ENCODE data around the gene CHAF1A. TPM values are rescaled to one million over a fixed set of nuclear protein-coding genes. Genes with fewer than 3 reads are reported as not detected.

The CHAF1A gene
- total RNA-seq, 1 experiment from 2014 or later: 161 TPM

DNA sequence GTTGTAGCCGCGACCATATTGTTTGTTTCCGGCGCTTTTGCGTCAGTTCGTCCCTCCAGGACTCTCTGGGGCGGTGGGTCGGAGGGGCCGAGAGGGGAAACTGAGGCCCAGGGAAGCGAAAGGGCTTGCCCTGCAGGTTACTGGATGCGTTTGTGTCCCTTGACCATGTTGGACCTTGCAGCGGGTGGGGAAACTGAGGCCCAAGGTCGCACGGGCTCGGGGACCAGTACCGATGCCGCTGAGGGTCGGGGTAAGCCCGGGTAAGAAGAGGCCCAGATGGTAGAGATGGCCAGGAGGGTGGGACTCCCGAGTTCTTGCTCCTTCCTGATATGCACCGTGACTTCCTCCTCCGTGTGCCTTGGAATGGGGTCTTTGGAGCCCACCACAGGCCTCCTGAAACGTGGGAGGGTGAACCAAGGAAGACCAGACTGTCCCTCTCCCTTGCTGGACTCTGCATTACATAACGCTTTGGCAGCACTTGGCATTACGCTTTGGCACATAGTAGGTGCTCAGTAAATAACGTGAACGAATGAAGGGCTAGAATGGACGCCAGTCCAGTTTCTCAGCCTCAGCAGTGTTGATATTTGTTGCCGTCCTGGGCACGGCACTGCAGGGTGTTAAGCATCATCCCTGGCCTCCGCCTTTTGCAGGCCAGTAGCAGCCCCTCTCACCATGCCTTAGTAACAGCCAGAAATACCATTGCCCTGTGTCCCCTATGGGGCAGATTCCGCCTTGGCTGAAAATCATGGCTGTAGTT is 743 bp downstream of the CHAF1A start:
- CTCF ChIA-PET: interaction anchor here (1.0 to 1.4 kb wide), 2 partner anchors 12 to 120 kb away, joined by 3 to 11 read pairs; no protein-coding TSS in a partner anchor

More for the DNA sequence above, 743 bp downstream of the CHAF1A start:
- Mint-ChIP-seq H3K4me1 (peaks cover 64% of the 10 kb centered on the region), H3K36me3 (peaks cover 24% of the 10 kb centered on the region), H3K9me3 (no peaks in the 10 kb centered on the region), H3K27me3 (ENCODE audit: low read depth) (no peaks in the 10 kb centered on the region), H3K27ac (peak overlapping the region; percentile 93), H3K4me3 (peak overlapping the region; percentile 96)
- ATAC-seq (no peak), DNase-seq (ENCODE audit: low spot score) (no peak)
- POLR2A ChIA-PET: no interaction called here
- TF ChIP-seq USF2 (CRISPR knock-in tag; IDR thresholded peaks at IDR 0.05): no peak
- no peak for TF ChIP-seq ZNF263 (CRISPR knock-in tag; IDR thresholded peaks at IDR 0.05; ENCODE audit: low read depth)
- TF ChIP-seq STAT6 (CRISPR knock-in tag; conservative IDR thresholded peaks at IDR 0.05; ENCODE audit: low read depth): no peak
- TF ChIP-seq, protein P1, sequence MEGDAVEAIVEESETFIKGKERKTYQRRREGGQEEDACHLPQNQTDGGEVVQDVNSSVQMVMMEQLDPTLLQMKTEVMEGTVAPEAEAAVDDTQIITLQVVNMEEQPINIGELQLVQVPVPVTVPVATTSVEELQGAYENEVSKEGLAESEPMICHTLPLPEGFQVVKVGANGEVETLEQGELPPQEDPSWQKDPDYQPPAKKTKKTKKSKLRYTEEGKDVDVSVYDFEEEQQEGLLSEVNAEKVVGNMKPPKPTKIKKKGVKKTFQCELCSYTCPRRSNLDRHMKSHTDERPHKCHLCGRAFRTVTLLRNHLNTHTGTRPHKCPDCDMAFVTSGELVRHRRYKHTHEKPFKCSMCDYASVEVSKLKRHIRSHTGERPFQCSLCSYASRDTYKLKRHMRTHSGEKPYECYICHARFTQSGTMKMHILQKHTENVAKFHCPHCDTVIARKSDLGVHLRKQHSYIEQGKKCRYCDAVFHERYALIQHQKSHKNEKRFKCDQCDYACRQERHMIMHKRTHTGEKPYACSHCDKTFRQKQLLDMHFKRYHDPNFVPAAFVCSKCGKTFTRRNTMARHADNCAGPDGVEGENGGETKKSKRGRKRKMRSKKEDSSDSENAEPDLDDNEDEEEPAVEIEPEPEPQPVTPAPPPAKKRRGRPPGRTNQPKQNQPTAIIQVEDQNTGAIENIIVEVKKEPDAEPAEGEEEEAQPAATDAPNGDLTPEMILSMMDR (IDR thresholded peaks at IDR 0.05): no peak
- peak; percentile 53; the same call in 1 of the 2 replicates for TF ChIP-seq NFATC4 (CRISPR knock-in tag; IDR thresholded peaks at IDR 0.05)
- TF ChIP-seq, protein P2, sequence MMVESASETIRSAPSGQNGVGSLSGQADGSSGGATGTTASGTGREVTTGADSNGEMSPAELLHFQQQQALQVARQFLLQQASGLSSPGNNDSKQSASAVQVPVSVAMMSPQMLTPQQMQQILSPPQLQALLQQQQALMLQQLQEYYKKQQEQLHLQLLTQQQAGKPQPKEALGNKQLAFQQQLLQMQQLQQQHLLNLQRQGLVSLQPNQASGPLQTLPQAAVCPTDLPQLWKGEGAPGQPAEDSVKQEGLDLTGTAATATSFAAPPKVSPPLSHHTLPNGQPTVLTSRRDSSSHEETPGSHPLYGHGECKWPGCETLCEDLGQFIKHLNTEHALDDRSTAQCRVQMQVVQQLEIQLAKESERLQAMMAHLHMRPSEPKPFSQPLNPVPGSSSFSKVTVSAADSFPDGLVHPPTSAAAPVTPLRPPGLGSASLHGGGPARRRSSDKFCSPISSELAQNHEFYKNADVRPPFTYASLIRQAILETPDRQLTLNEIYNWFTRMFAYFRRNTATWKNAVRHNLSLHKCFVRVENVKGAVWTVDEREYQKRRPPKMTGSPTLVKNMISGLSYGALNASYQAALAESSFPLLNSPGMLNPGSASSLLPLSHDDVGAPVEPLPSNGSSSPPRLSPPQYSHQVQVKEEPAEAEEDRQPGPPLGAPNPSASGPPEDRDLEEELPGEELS (CRISPR knock-in tag; IDR thresholded peaks at IDR 0.05): no peak
- no peak for TF ChIP-seq KAT7 (CRISPR knock-in tag; IDR thresholded peaks at IDR 0.05; ENCODE audit: borderline replicate concordance)
- TF ChIP-seq ZNF232 (CRISPR knock-in tag; IDR thresholded peaks at IDR 0.05): no peak
- TF ChIP-seq TEAD1 (CRISPR knock-in tag; IDR thresholded peaks at IDR 0.05): no peak
- no peak for TF ChIP-seq IRF1 (CRISPR knock-in tag; IDR thresholded peaks at IDR 0.05)
- TF ChIP-seq ZBTB43 (CRISPR knock-in tag; IDR thresholded peaks at IDR 0.05): no peak
- TF ChIP-seq TEAD4 (CRISPR knock-in tag; IDR thresholded peaks at IDR 0.05): 0 out of 2 replicates have a peak, but pooled peaks have one; percentile 21
- no peak for TF ChIP-seq NR2C2 (CRISPR knock-in tag; IDR thresholded peaks at IDR 0.05)
- no peak for TF ChIP-seq OVOL2 (CRISPR knock-in tag; IDR thresholded peaks at IDR 0.05; ENCODE audit: borderline replicate concordance)
- TF ChIP-seq ZNF121 (CRISPR knock-in tag; IDR thresholded peaks at IDR 0.05): no peak
- peak; percentile 5; the same call in 1 of the 2 replicates for TF ChIP-seq MYBL2 (CRISPR knock-in tag; IDR thresholded peaks at IDR 0.05)
- TF ChIP-seq, protein P3, sequence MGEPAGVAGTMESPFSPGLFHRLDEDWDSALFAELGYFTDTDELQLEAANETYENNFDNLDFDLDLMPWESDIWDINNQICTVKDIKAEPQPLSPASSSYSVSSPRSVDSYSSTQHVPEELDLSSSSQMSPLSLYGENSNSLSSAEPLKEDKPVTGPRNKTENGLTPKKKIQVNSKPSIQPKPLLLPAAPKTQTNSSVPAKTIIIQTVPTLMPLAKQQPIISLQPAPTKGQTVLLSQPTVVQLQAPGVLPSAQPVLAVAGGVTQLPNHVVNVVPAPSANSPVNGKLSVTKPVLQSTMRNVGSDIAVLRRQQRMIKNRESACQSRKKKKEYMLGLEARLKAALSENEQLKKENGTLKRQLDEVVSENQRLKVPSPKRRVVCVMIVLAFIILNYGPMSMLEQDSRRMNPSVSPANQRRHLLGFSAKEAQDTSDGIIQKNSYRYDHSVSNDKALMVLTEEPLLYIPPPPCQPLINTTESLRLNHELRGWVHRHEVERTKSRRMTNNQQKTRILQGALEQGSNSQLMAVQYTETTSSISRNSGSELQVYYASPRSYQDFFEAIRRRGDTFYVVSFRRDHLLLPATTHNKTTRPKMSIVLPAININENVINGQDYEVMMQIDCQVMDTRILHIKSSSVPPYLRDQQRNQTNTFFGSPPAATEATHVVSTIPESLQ (CRISPR knock-in tag; IDR thresholded peaks at IDR 0.05): no peak
- TF ChIP-seq ESRRA (CRISPR knock-in tag; IDR thresholded peaks at IDR 0.05; ENCODE audit: borderline replicate concordance): no peak
- no peak; the same call in 1 of the 2 replicates for TF ChIP-seq ETV6 (CRISPR knock-in tag; IDR thresholded peaks at IDR 0.05)
- peak; percentile 45; the same call in 1 of the 2 replicates for TF ChIP-seq EMX1 (CRISPR knock-in tag; IDR thresholded peaks at IDR 0.05)
- no peak for TF ChIP-seq MXD4 (CRISPR knock-in tag; IDR thresholded peaks at IDR 0.05; ENCODE audit: borderline replicate concordance)
- TF ChIP-seq RORB (CRISPR knock-in tag; IDR thresholded peaks at IDR 0.05): no peak
- TF ChIP-seq IRF2 (CRISPR knock-in tag; IDR thresholded peaks at IDR 0.05; ENCODE audit: borderline replicate concordance, low read depth): no peak
- no peak for TF ChIP-seq HMGXB4 (CRISPR knock-in tag; IDR thresholded peaks at IDR 0.05)
